AG20443 (cell line): ENCODE results near the gene MKI67.
"Not testable (repeated sequence)": the region's sequence is repeated elsewhere in the genome, so short reads cannot be mapped to it uniquely, and the experiment has no call there.

Source experiments
- DNase-seq: peaks from one replicate; pipeline ENCODE4 v3.0.0; 2012; ENCODE audit warnings: low spot score, mixed read lengths

The MKI67 gene

GRCh38 chr10:128150045-128150493 lies 23.8 kb upstream of the MKI67 start:
- peak; percentile 95 for DNase-seq

GRCh38 chr10:128149267-128150014 lies 23.2 kb upstream of the MKI67 start:
- DNase-seq: no peak

- DNase-seq: peak; percentile 73
These were observed 21.4 kb upstream of the MKI67 start for GRCh38 chr10:128147669-128148068.

GRCh38 chr10:128147064-128147463 lies 20.8 kb upstream of the MKI67 start:
- no peak for DNase-seq

- no peak for DNase-seq
These were observed 18.3 kb upstream of the MKI67 start for GRCh38 chr10:128144547-128144946.

- no peak for DNase-seq
These were observed 17.3 kb upstream of the MKI67 start for GRCh38 chr10:128143531-128143930.

GRCh38 chr10:128140425-128140824 lies 14.2 kb upstream of the MKI67 start:
- DNase-seq: no peak

- DNase-seq: not testable (repeated sequence)
These were observed 12.2 kb upstream of the MKI67 start for GRCh38 chr10:128138429-128138828.

GRCh38 chr10:128137877-128138276 lies 11.7 kb upstream of the MKI67 start:
- peak; percentile 61 for DNase-seq

- peak; percentile 50 for DNase-seq
These were observed 3.8 kb upstream of the MKI67 start for GRCh38 chr10:128130051-128130450.

- DNase-seq: no peak
These were observed 2.4 kb upstream of the MKI67 start for GRCh38 chr10:128128582-128128981.

- peak; percentile 17 for DNase-seq
These were observed 743 bp downstream of the MKI67 start for GRCh38 chr10:128125416-128125943.

- DNase-seq: no peak
These were observed 1.3 kb downstream of the MKI67 start for GRCh38 chr10:128124813-128125403.

GRCh38 chr10:128123846-128124245 lies 2.4 kb downstream of the MKI67 start:
- DNase-seq: no peak

GRCh38 chr10:128122931-128123330 lies 3.3 kb downstream of the MKI67 start:
- DNase-seq: no peak

- DNase-seq: no peak
These were observed 4.3 kb downstream of the MKI67 start for GRCh38 chr10:128121750-128122412.

GRCh38 chr10:128116851-128117615 lies 9.2 kb downstream of the MKI67 start:
- DNase-seq: no peak

- no peak for DNase-seq
These were observed 10.0 kb downstream of the MKI67 start for GRCh38 chr10:128116187-128116586.

GRCh38 chr10:128115356-128115755 lies 10.9 kb downstream of the MKI67 start:
- DNase-seq: no peak

GRCh38 chr10:128114901-128115300 lies 11.3 kb downstream of the MKI67 start:
- DNase-seq: no peak

- no peak for DNase-seq
These were observed 13.2 kb downstream of the MKI67 start for GRCh38 chr10:128113026-128113425.

- DNase-seq: no peak
These were observed 14.5 kb downstream of the MKI67 start for GRCh38 chr10:128111696-128112095.
